Measurements from ENCODE around the gene DLX1.

- TF ChIP-seq CTCF (IDR thresholded peaks at IDR 0.05 in 4 of 5, conservative IDR thresholded peaks at IDR 0.05 in 1 of 5) (no peak), POLR2A (IDR thresholded peaks at IDR 0.05) (no peak)
Measured at GRCh38 chr2:172040311-172040710, 45.0 kb upstream of the DLX1 start.
